ENCODE results near the gene CTNNA2. TPM values are rescaled to one million over a fixed set of nuclear protein-coding genes. Genes with fewer than 3 reads are reported as not detected.

The CTNNA2 gene
- total and polyA plus RNA-seq, 2 of the 8 experiments (the other 6 are each of a cell fraction or from before 2014, with no cell fraction given): 3.9 to 9.0 TPM

DNA sequence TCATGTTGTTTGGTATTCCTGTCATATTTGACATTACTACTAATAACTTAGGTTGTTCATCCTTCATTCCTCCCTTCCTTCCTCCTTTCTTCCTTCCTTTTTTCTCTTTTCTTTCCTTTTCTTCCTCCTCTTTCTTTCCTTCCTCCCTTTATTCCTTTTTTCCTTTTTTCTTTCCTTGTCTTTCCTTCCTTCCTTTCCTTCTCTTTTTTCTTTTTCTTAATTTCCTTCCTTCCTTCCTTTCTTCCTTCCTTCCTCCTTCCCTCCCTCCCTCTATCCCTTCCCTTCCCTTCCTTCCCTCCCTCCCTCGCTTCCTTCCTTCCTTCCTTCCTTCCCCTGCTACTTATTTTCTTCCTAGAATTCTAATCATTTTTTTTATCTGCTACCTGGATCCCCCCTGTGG is 66.1 kb downstream of the CTNNA2 start (continued):
- TF ChIP-seq SAP30 (IDR thresholded peaks at IDR 0.05; ENCODE audit: insufficient read depth, insufficient replicate concordance, low read length) (no peak), BCL11A (IDR thresholded peaks at IDR 0.05; ENCODE audit: low read depth in 2 of 2, low read length in 2 of 2) (no peak), SIN3A (conservative IDR thresholded peaks at IDR 0.05 in 1 of 2, IDR thresholded peaks at IDR 0.05 in 1 of 2; ENCODE audit: low read depth in 1 of 2, low read length in 2 of 2) (no peak), NRF1 (IDR thresholded peaks at IDR 0.05; ENCODE audit: low read depth, low read length) (no peak)

Measured in H1 (cell line).